ENCODE results near the gene SH3PXD2A.

DNA sequence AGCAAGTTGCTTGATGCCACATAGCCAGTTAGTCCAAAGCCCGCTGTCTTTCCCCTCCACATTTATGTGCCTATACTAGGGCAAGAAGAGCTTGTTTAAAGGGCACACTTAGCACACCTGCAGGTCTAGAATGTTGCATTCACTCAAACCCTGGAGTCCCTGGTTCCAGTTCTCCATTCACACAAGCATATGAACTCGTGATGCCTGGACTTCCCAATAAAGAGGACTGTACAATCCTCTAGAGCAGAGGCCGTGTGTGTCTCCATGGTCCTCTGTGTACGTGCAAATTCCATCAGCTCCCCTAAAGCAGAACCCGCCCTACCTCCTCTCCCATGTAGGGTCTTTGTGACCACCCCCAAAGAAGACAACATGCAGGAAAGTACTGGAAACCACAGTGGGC is 3.0 kb upstream of the SH3PXD2A start:
- TF ChIP-seq CTCF (IDR thresholded peaks at IDR 0.05; ENCODE audit: borderline replicate concordance, extremely low read depth, low read length, poor library complexity, severe bottlenecking) = no peak
- no peak for TF ChIP-seq EZH2 (IDR thresholded peaks at IDR 0.05; ENCODE audit: borderline replicate concordance, low read depth, low read length, severe bottlenecking)

Measured in DND-41 (cell line).